ENCODE measurements around the gene ACADM.
"Not testable (repeated sequence)": the region's sequence is repeated elsewhere in the genome, so short reads cannot be mapped to it uniquely, and the experiment has no call there.

Gene ACADM

DNA sequence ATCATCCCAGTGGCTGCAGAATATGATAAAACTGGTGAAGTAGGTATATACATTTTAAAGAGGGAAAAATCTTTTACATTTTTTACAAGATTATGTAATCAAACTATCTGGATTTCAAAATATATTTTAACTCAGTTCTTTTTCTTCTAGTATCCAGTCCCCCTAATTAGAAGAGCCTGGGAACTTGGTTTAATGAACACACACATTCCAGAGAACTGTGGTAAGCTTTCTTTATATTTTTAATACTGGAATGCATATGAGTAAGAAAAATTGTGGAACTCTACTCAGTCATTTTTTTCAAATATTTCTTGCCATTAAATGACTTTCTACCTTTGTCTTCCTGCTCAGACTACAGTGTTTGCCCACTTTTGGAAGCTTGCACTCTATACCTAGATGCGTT lies 8.2 kb downstream of the ACADM start:
- H3K4me3 ChIP-seq (ENCODE audit: low read length), result no peak overlapping the region
- no peak for DNase-seq (ENCODE audit: low read depth, low spot score)
- H3K36me3 ChIP-seq (ENCODE audit: control insufficient read depth, insufficient read depth, low read length), result no peaks in the 10 kb centered on the region; the same call in 1 of the 2 replicates
- no peak overlapping the region for H3K27ac ChIP-seq (ENCODE audit: low read length)
- H3K4me1 ChIP-seq (ENCODE audit: control insufficient read depth, insufficient read depth, low read length), result no peaks in the 10 kb centered on the region; the same call in 1 of the 2 replicates
- WGBS (ENCODE audit: insufficient coverage, insufficient read length), result no CpG with 5 or more reads among the region's 1 CpG
- no peaks in the 10 kb centered on the region for H3K9me3 ChIP-seq (ENCODE audit: control insufficient read depth, insufficient read depth, low read length)
- no peaks in the 10 kb centered on the region for H3K27me3 ChIP-seq (ENCODE audit: control insufficient read depth, insufficient read depth, low read length)

DNA sequence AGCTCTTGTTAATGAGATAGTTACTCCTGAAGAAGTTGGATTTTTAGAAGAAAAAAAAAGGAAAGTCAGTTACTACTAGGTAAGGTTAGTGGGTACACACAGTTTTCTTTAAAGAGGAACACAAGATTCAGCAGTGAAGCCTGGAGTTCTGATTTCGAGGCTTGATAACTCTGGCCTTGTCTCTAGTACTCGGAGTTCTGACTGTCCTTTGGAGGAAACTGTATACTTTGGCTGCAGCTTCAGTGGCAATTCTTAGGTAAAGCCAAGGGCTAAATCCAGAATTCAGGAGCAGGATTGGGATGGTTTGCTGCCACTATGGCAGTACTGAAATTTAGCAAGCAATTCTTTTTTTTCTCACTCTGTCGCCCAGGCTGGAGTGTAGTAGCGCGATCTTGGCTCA lies 9.2 kb downstream of the ACADM start:
- no CpG with 5 or more reads among the region's 5 CpGs for WGBS (ENCODE audit: insufficient coverage, insufficient read length)
- H3K27ac ChIP-seq (ENCODE audit: low read length), result no peak overlapping the region
- H3K9me3 ChIP-seq (ENCODE audit: control insufficient read depth, insufficient read depth, low read length), result no peaks in the 10 kb centered on the region
- no peaks in the 10 kb centered on the region for H3K27me3 ChIP-seq (ENCODE audit: control insufficient read depth, insufficient read depth, low read length)
- DNase-seq (ENCODE audit: low read depth, low spot score), result no peak
- no peak overlapping the region for H3K4me3 ChIP-seq (ENCODE audit: low read length)
- H3K4me1 ChIP-seq (ENCODE audit: control insufficient read depth, insufficient read depth, low read length), result no peaks in the 10 kb centered on the region; the same call in 1 of the 2 replicates
- H3K36me3 ChIP-seq (ENCODE audit: control insufficient read depth, insufficient read depth, low read length), result no peaks in the 10 kb centered on the region; the same call in 1 of the 2 replicates

DNA sequence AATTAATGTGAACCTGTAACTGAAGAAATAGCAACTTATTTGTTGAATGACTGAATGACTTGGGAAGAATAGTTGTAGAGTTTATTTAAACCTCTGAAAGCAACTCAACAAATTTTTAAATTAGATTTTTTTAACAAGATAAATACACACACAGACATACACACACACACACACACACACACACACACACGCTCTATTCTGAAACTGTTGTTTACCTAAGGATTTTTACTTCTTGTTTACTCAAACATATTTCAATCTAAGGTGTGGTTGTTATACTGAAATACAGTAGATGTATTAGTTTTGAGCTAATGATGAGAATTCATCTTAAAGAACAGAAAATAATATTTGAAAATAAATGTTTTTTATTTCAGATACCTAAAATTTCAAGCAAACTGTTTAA lies 11.5 kb downstream of the ACADM start:
- no peaks in the 10 kb centered on the region; the same call in 1 of the 2 replicates for H3K36me3 ChIP-seq (ENCODE audit: control insufficient read depth, insufficient read depth, low read length)
- no CpG with 5 or more reads among the region's 1 CpG for WGBS (ENCODE audit: insufficient coverage, insufficient read length)

DNA sequence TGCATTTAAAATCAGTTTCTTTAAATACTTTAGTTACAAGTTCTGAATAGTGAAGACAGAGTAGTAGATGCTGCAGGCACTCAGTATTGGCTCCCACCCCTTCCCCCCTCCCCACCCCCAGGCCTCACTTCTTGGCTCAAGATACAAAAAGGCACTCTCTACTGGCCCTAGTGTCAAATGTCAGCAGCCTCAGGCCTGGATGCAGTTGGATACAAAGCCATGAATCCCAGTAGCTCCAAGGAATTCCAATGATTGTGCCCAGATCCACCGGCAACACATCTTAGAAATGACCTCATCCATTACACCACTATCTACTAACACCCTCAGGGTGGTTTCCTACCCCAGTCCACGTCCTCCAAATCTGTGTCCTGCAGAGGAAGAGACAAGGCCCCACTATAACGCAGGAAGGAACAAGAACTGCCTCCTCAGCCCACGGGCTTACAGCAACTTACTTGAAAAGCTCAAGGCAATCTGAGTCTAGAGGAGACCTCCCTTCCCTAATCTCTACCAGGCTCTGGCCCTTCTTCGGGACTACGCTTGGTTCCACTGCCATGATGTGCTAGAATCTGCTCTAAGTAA lies 17.6 kb downstream of the ACADM start:
- Histone ChIP-seq H3K36me3 (ENCODE audit: control insufficient read depth, insufficient read depth, low read length) (peaks cover 2% of the 10 kb centered on the region; the same call in 1 of the 2 replicates), H3K27me3 (ENCODE audit: control insufficient read depth, insufficient read depth, low read length) (no peaks in the 10 kb centered on the region), H3K4me1 (ENCODE audit: control insufficient read depth, insufficient read depth, low read length) (no peaks in the 10 kb centered on the region), H3K27ac (ENCODE audit: low read length) (no peak overlapping the region), H3K4me3 (ENCODE audit: low read length) (no peak overlapping the region), H3K9me3 (ENCODE audit: control insufficient read depth, insufficient read depth, low read length) (no peaks in the 10 kb centered on the region)
- WGBS (ENCODE audit: insufficient coverage, insufficient read length), result no CpG with 5 or more reads among the region's 6 CpGs
- DNase-seq (ENCODE audit: low read depth, low spot score), result no peak

More for the DNA sequence above, 11.5 kb downstream of the ACADM start:
- Histone ChIP-seq H3K4me3 (ENCODE audit: low read length) (no peak overlapping the region), H3K4me1 (ENCODE audit: control insufficient read depth, insufficient read depth, low read length) (no peaks in the 10 kb centered on the region), H3K9me3 (ENCODE audit: control insufficient read depth, insufficient read depth, low read length) (no peaks in the 10 kb centered on the region), H3K27ac (ENCODE audit: low read length) (no peak overlapping the region), H3K27me3 (ENCODE audit: control insufficient read depth, insufficient read depth, low read length) (no peaks in the 10 kb centered on the region)
- DNase-seq (ENCODE audit: low read depth, low spot score), result no peak

DNA sequence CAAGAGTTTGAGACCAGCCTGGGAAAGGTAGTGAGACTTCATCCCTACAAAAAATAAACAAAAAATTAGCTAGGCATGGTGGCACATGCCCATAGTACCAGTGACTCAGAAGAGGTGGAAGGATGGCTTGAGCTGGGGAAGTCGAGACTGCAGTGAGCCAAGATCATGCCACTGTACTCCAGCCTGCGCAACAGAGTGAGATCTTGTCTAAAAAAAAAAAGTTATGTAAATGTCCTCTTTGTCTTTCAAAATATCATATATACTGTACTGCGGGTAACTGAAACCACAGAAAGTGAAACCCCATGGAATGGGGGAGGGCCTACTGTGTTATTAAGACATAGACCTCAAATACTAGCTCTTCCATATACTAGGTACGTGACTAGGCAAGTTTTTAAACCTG lies 20.8 kb downstream of the ACADM start:
- Histone ChIP-seq H3K27ac (ENCODE audit: low read length) (no peak overlapping the region), H3K27me3 (ENCODE audit: control insufficient read depth, insufficient read depth, low read length) (no peaks in the 10 kb centered on the region), H3K4me3 (ENCODE audit: low read length) (no peak overlapping the region), H3K4me1 (ENCODE audit: control insufficient read depth, insufficient read depth, low read length) (no peaks in the 10 kb centered on the region), H3K36me3 (ENCODE audit: control insufficient read depth, insufficient read depth, low read length) (peaks cover 2% of the 10 kb centered on the region; the same call in 1 of the 2 replicates), H3K9me3 (ENCODE audit: control insufficient read depth, insufficient read depth, low read length) (no peaks in the 10 kb centered on the region)
- no peak for DNase-seq (ENCODE audit: low read depth, low spot score)
- WGBS (ENCODE audit: insufficient coverage, insufficient read length), result no CpG with 5 or more reads among the region's 4 CpGs

DNA sequence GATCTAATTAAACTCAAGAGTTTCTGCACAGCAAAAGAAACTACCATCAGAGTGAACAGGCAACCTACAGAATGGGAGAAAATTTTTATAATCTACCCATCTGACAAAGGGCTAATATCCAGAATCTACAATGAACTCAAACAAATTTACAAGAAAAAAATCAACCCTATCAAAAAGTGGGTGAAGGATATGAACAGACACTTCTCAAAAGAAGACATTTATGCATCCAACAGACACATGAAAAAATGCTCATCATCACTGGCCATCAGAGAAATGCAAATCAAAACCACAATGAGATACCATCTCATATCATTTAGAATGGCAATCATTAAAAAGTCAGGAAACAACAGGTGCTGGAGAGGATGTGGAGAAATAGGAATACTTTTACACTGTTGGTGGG lies 32.7 kb downstream of the ACADM start:
- not testable (repeated sequence) for H3K27me3 ChIP-seq (ENCODE audit: control insufficient read depth, insufficient read depth, low read length); H3K9me3 ChIP-seq (ENCODE audit: control insufficient read depth, insufficient read depth, low read length); DNase-seq (ENCODE audit: low read depth, low spot score); H3K36me3 ChIP-seq (ENCODE audit: control insufficient read depth, insufficient read depth, low read length); H3K4me1 ChIP-seq (ENCODE audit: control insufficient read depth, insufficient read depth, low read length); H3K27ac ChIP-seq (ENCODE audit: low read length); H3K4me3 ChIP-seq (ENCODE audit: low read length)

DNA sequence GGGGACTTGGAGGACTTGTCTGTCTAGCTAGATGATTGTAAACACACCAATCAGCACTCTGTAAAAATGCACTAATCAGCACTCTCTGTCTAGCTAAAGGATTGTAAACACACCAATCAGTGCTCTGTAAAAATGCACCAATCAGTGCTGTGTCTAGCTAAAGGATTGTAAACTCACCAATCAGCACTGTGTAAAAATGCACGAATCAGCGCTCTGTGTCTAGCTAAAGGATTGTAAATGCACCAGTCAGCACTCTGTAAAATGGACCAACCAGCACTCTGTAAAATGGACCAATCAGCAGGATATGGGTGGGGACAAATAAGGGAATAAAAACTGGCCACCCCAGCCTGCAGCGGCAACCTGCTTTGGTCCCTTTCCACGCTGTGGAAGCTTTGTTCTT lies 34.0 kb downstream of the ACADM start:
- H3K27me3 ChIP-seq (ENCODE audit: control insufficient read depth, insufficient read depth, low read length); H3K36me3 ChIP-seq (ENCODE audit: control insufficient read depth, insufficient read depth, low read length); H3K4me3 ChIP-seq (ENCODE audit: low read length): not testable (repeated sequence)

DNA sequence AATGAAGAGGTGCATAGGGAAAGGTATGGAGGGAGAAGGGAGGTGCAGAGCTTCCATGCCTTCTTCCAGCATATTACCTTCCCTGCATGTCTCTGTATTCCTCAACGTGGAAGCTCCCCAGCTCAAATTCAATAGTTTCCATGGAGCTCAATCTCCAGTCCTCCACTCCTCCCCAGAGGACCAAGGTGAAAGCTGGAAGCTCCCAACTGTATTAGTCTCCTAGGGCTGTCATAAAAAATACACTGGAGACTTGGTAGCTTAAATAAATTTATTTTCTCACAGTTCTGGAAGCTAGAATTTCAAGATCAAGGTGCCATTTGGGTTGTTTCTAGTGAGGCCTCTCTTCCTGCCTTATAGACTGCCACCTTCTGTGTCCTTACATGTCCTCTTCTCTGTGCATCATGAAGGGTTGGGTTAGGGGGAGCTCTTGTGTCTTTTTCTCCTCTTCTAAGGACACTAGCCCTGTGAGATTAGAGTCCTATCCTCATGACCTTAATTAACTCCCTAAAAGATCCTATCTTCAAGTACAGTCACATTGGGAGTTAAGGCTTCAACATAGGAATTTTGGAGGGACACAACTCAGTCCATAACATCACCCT lies 39.6 kb downstream of the ACADM start:
- H3K4me3 ChIP-seq (ENCODE audit: low read length), result no peak overlapping the region
- H3K9me3 ChIP-seq (ENCODE audit: control insufficient read depth, insufficient read depth, low read length), result no peaks in the 10 kb centered on the region
- H3K36me3 ChIP-seq (ENCODE audit: control insufficient read depth, insufficient read depth, low read length), result no peaks in the 10 kb centered on the region
- DNase-seq (ENCODE audit: low read depth, low spot score), result no peak
- no peaks in the 10 kb centered on the region for H3K4me1 ChIP-seq (ENCODE audit: control insufficient read depth, insufficient read depth, low read length)
- no peak overlapping the region for H3K27ac ChIP-seq (ENCODE audit: low read length)
- no peaks in the 10 kb centered on the region for H3K27me3 ChIP-seq (ENCODE audit: control insufficient read depth, insufficient read depth, low read length)
- WGBS (ENCODE audit: insufficient coverage, insufficient read length), result no CpG with 5 or more reads among the region's 1 CpG

More for the DNA sequence above, 34.0 kb downstream of the ACADM start:
- not testable (repeated sequence) for H3K27ac ChIP-seq (ENCODE audit: low read length); H3K4me1 ChIP-seq (ENCODE audit: control insufficient read depth, insufficient read depth, low read length); H3K9me3 ChIP-seq (ENCODE audit: control insufficient read depth, insufficient read depth, low read length); DNase-seq (ENCODE audit: low read depth, low spot score)
- no CpG with 5 or more reads among the region's 4 CpGs for WGBS (ENCODE audit: insufficient coverage, insufficient read length)

DNA sequence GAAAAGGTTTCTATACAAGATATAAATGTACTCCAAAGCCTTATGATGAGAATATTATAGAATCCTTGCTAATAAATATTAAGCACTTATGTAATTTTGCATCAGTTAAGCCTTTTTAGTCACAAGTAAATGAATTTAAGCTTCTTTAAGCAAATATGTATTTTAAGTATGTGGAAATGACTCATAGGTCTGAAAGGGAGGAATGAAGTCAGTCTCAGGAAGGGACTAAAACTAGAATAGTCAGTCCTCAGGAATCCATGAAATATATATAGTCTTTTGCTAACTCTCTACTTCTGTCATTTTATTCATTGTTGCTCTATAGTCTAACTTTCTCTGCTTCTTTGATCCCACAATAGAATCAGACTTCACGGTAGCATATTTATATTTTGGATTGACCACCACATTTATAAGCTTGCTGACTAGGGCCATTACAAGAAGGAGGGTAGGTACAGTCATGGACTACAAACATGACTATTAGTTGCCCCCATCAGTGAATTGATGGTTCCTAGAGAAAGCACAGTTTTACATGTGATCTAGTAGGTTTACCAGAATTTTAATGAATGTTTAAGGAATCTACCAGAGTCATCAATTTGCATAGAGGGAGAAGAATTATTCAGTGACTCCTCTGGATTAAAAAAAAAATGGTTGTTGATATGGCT lies 41.3 kb downstream of the ACADM start:
- Histone ChIP-seq H3K4me3 (ENCODE audit: low read length) (no peak overlapping the region), H3K4me1 (ENCODE audit: control insufficient read depth, insufficient read depth, low read length) (no peaks in the 10 kb centered on the region), H3K36me3 (ENCODE audit: control insufficient read depth, insufficient read depth, low read length) (no peaks in the 10 kb centered on the region), H3K27me3 (ENCODE audit: control insufficient read depth, insufficient read depth, low read length) (no peaks in the 10 kb centered on the region), H3K27ac (ENCODE audit: low read length) (no peak overlapping the region), H3K9me3 (ENCODE audit: control insufficient read depth, insufficient read depth, low read length) (no peaks in the 10 kb centered on the region)
- WGBS (ENCODE audit: insufficient coverage, insufficient read length), result no CpG with 5 or more reads among the region's 1 CpG
- no peak for DNase-seq (ENCODE audit: low read depth, low spot score)

DNA sequence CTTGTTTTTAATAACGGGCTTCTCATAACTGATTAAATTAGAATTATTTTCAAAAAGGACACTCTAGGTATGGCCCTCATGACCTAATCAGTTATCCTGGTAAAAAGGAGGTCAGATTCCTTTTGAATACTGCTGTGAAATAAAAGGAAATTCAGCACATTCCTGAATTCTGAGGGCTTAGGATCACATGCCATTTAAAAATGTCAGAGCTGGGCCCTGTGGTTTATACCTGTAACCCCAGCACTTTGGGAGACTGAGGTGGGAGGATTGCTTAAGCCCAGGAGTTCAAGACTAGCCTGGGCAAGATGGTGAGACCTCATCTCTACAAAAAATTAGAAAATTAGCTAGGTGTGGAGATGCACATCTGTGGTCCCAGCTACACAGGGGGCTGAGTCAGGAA lies 43.5 kb downstream of the ACADM start:
- no peaks in the 10 kb centered on the region for H3K4me1 ChIP-seq (ENCODE audit: control insufficient read depth, insufficient read depth, low read length)
- no peaks in the 10 kb centered on the region for H3K27me3 ChIP-seq (ENCODE audit: control insufficient read depth, insufficient read depth, low read length)
- no peak for DNase-seq (ENCODE audit: low read depth, low spot score)
- no peak overlapping the region for H3K4me3 ChIP-seq (ENCODE audit: low read length)
- WGBS (ENCODE audit: insufficient coverage, insufficient read length), result no CpG with 5 or more reads among the region's 1 CpG
- no peaks in the 10 kb centered on the region for H3K36me3 ChIP-seq (ENCODE audit: control insufficient read depth, insufficient read depth, low read length)
- H3K27ac ChIP-seq (ENCODE audit: low read length), result no peak overlapping the region
- no peaks in the 10 kb centered on the region for H3K9me3 ChIP-seq (ENCODE audit: control insufficient read depth, insufficient read depth, low read length)

DNA sequence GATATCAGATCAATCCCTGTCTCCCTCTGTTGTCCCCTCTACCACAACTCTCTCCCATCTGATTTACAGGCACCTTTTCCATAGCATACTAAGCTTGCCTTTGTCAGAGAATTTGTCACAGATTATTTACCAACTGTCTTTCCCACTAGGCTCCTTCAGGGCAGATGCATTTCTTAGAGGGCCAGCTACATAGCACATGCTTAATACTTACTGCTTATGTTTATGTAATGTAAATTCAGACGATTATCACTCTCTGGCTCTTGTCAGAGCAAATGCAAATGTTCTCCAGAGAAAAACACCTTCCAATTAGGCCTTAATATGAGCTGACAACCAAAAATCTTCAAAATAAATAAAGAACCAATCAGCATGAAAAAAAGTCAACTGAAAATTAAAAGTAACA lies 46.3 kb downstream of the ACADM start:
- WGBS (ENCODE audit: insufficient coverage, insufficient read length), result no CpG with 5 or more reads among the region's 1 CpG
- no peaks in the 10 kb centered on the region for H3K36me3 ChIP-seq (ENCODE audit: control insufficient read depth, insufficient read depth, low read length)
- DNase-seq (ENCODE audit: low read depth, low spot score), result no peak
- no peak overlapping the region for H3K4me3 ChIP-seq (ENCODE audit: low read length)
- no peaks in the 10 kb centered on the region for H3K27me3 ChIP-seq (ENCODE audit: control insufficient read depth, insufficient read depth, low read length)
- H3K27ac ChIP-seq (ENCODE audit: low read length), result no peak overlapping the region
- no peaks in the 10 kb centered on the region for H3K9me3 ChIP-seq (ENCODE audit: control insufficient read depth, insufficient read depth, low read length)
- H3K4me1 ChIP-seq (ENCODE audit: control insufficient read depth, insufficient read depth, low read length), result no peaks in the 10 kb centered on the region
